Activated CD4-positive, alpha-beta T cell treated with anti-CD3 and anti-CD28 coated beads for 36 hours (primary cell): ENCODE data around the gene SVOPL. TPM values are rescaled to one million over a fixed set of nuclear protein-coding genes. Genes with fewer than 3 reads are reported as not detected.

Experiments used
- ATAC-seq: fragments of 200-7000 bp; cut with Tn5 transposase; one replicate; pipeline ENCODE4 v1.10.0; 2021; ENCODE audit warnings: mild to moderate bottlenecking, moderate library complexity
- CTCF ChIA-PET: fragments of 350-600 bp; sonication (Branson Sonifier 250); formaldehyde crosslinking; loops from one replicate; lab custom pipeline; 2021; ENCODE audit warnings: antibody characterized with exemption; lab: Charles Lee
- POLR2A ChIA-PET: fragments of 350-600 bp; sonication (Branson Sonifier 250); formaldehyde crosslinking; loops from one replicate; lab custom pipeline; 2021; ENCODE audit warnings: antibody characterized with exemption, inconsistent platforms; lab: Charles Lee
- DNase-seq: peaks from one replicate; pipeline ENCODE4 v3.0.0-alpha.2; 2020
- H3K27ac Mint-ChIP-seq: one replicate; pipeline ENCODE4 v1.8.0; 2021; ENCODE audit warnings: mixed read lengths
- H3K27me3 Mint-ChIP-seq: one replicate; pipeline ENCODE4 v1.8.0; 2021; ENCODE audit warnings: mixed read lengths
- H3K36me3 Mint-ChIP-seq: one replicate; pipeline ENCODE4 v1.8.0; 2021; ENCODE audit warnings: low read depth, mixed read lengths
- H3K4me1 Mint-ChIP-seq: one replicate; pipeline ENCODE4 v1.8.0; 2021; ENCODE audit warnings: mixed read lengths
- H3K4me3 Mint-ChIP-seq: one replicate; pipeline ENCODE4 v1.8.0; 2021; ENCODE audit warnings: mild to moderate bottlenecking, moderate library complexity, mixed read lengths
- H3K9me3 Mint-ChIP-seq: one replicate; pipeline ENCODE4 v1.8.0; 2021; ENCODE audit warnings: low read depth, mixed read lengths
- intact Hi-C, 2 experiments: fragments of 100-400 bp; cut with DNase I in 1 of 2; cut with micrococcal nuclease in 1 of 2; formaldehyde crosslinking; loops; one replicate each; pipeline versions ENCODE4 v1.14.2 to v1.15.1; 2022 to 2024; cut with DNase I, micrococcal nuclease
- total RNA-seq, 2 experiments: library from RNA; stranded (reverse); gene quantifications; one replicate each; pipeline ENCODE4 v1.2.3, GENCODE V29; 2021

Gene SVOPL
- total RNA-seq, 2 experiments from 2014 or later, result not detected

GRCh38 chr7:138668946-138669345, 32.2 kb downstream of the SVOPL start:
- ChIA-PET POLR2A (no interaction called here), CTCF (no interaction called here)
- Mint-ChIP-seq H3K4me1 (peaks cover 11% of the 10 kb centered on the region), H3K36me3 (no peaks in the 10 kb centered on the region), H3K27me3 (peaks cover 15% of the 10 kb centered on the region), H3K4me3 (no peak overlapping the region), H3K9me3 (no peaks in the 10 kb centered on the region), H3K27ac (no peak overlapping the region)
- intact Hi-C loops, result loop anchor here in 1 of 2 experiments (5.0 kb wide), 1 partner anchor 198 kb away; no protein-coding TSS in a partner anchor
- ATAC-seq, result no peak
- DNase-seq, result no peak

DNA sequence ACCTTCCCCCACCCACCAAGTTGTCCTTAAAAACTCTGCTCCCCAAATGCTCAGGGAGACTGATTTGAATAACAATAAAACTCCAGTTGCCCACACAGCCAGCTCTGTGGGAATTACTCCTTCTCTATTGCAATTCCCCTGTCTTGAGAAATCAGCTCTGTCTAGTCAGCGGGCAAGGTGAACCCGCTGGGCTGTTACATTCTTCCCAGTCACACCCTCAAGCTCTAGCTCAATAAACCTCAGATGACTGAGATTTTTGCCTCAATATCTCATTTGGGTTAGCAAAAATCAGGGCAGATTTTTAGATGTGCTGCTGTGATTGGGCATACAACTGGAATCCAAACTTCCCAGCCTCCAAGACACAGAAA, 32.9 kb downstream of the SVOPL start:
- Mint-ChIP-seq H3K9me3 (no peaks in the 10 kb centered on the region), H3K4me1 (peaks cover 13% of the 10 kb centered on the region), H3K27ac (no peak overlapping the region), H3K27me3 (peaks cover 17% of the 10 kb centered on the region), H3K36me3 (no peaks in the 10 kb centered on the region), H3K4me3 (no peak overlapping the region)
- no peak for ATAC-seq
- no peak for DNase-seq
- intact Hi-C loops, result loop anchor here in 1 of 2 experiments (5.0 kb wide), 1 partner anchor 199 kb away; no protein-coding TSS in a partner anchor
- CTCF ChIA-PET, result no interaction called here
- POLR2A ChIA-PET, result no interaction called here

GRCh38 chr7:138667535-138668228, 33.5 kb downstream of the SVOPL start:
- peak; percentile 77 for ATAC-seq
- Mint-ChIP-seq H3K27ac (no peak overlapping the region), H3K27me3 (peaks cover 17% of the 10 kb centered on the region), H3K36me3 (no peaks in the 10 kb centered on the region), H3K4me1 (peaks cover 13% of the 10 kb centered on the region), H3K4me3 (no peak overlapping the region), H3K9me3 (no peaks in the 10 kb centered on the region)
- CTCF ChIA-PET, result interaction anchor here (0.6 kb wide), 1 partner anchor 624 kb away, joined by 3 read pairs; no protein-coding TSS in a partner anchor
- intact Hi-C loops, result loop anchor here in 1 of 2 experiments (5.0 kb wide), 1 partner anchor 200 kb away; no protein-coding TSS in a partner anchor
- peak; percentile 42 for DNase-seq
- POLR2A ChIA-PET, result no interaction called here

GRCh38 chr7:138666385-138666784, 34.8 kb downstream of the SVOPL start:
- Mint-ChIP-seq H3K36me3 (no peaks in the 10 kb centered on the region), H3K27me3 (peaks cover 17% of the 10 kb centered on the region), H3K4me3 (no peak overlapping the region), H3K4me1 (peaks cover 13% of the 10 kb centered on the region), H3K27ac (no peak overlapping the region), H3K9me3 (no peaks in the 10 kb centered on the region)
- POLR2A ChIA-PET, result no interaction called here
- intact Hi-C loops, result loop anchor here in 1 of 2 experiments (5.0 kb wide), 1 partner anchor 201 kb away; no protein-coding TSS in a partner anchor
- CTCF ChIA-PET, result no interaction called here
- DNase-seq (no peak), ATAC-seq (no peak)

- Mint-ChIP-seq H3K27me3 (peaks cover 17% of the 10 kb centered on the region), H3K9me3 (no peaks in the 10 kb centered on the region), H3K27ac (no peak overlapping the region), H3K4me3 (no peak overlapping the region), H3K36me3 (no peaks in the 10 kb centered on the region), H3K4me1 (peaks cover 13% of the 10 kb centered on the region)
- ATAC-seq (no peak), DNase-seq (no peak)
- POLR2A ChIA-PET, result interaction anchor here (0.6 kb wide), 1 partner anchor 62 kb away, joined by 3 read pairs; no protein-coding TSS in a partner anchor
- CTCF ChIA-PET, result no interaction called here
- intact Hi-C loops, result loop anchor here in 1 of 2 experiments (5.0 kb wide), 1 partner anchor 202 kb away; no protein-coding TSS in a partner anchor
Observed at GRCh38 chr7:138665669-138666140, 35.5 kb downstream of the SVOPL start.

GRCh38 chr7:138665249-138665648, 35.9 kb downstream of the SVOPL start:
- no peaks in the 10 kb centered on the region for H3K36me3 Mint-ChIP-seq
- ATAC-seq (no peak), DNase-seq (no peak)
- peak overlapping the region; percentile 22 for H3K4me3 Mint-ChIP-seq
- H3K9me3 Mint-ChIP-seq, result no peaks in the 10 kb centered on the region
- CTCF ChIA-PET, result interaction anchor here (0.8 kb wide), 1 partner anchor 17 kb away, joined by 4 read pairs; no protein-coding TSS in a partner anchor
- H3K27me3 Mint-ChIP-seq, result peaks cover 17% of the 10 kb centered on the region
- intact Hi-C loops, result loop anchor here in 1 of 2 experiments (5.0 kb wide), 1 partner anchor 202 kb away; no protein-coding TSS in a partner anchor
- POLR2A ChIA-PET, result interaction anchor here (0.6 kb wide), 1 partner anchor 62 kb away, joined by 3 read pairs; no protein-coding TSS in a partner anchor
- H3K4me1 Mint-ChIP-seq, result peaks cover 13% of the 10 kb centered on the region
- H3K27ac Mint-ChIP-seq, result no peak overlapping the region

GRCh38 chr7:138663725-138664710, 37.1 kb downstream of the SVOPL start:
- Mint-ChIP-seq H3K36me3 (no peaks in the 10 kb centered on the region), H3K27ac (no peak overlapping the region), H3K4me3 (peak overlapping the region; percentile 61), H3K4me1 (peaks cover 13% of the 10 kb centered on the region), H3K9me3 (no peaks in the 10 kb centered on the region), H3K27me3 (peaks cover 17% of the 10 kb centered on the region)
- ATAC-seq (peak; percentile 42), DNase-seq (peak; percentile 26)
- intact Hi-C loops, result no loop called here
- CTCF ChIA-PET, result interaction anchor here (0.5 kb wide), 1 partner anchor 711 kb away, joined by 3 read pairs; no protein-coding TSS in a partner anchor
- POLR2A ChIA-PET, result no interaction called here

GRCh38 chr7:138662991-138663320, 38.2 kb downstream of the SVOPL start:
- peaks cover 15% of the 10 kb centered on the region for H3K27me3 Mint-ChIP-seq
- no peak for ATAC-seq
- H3K27ac Mint-ChIP-seq, result no peak overlapping the region
- no peaks in the 10 kb centered on the region for H3K36me3 Mint-ChIP-seq
- intact Hi-C loops, result no loop called here
- no peak overlapping the region for H3K4me3 Mint-ChIP-seq
- H3K4me1 Mint-ChIP-seq, result peaks cover 11% of the 10 kb centered on the region
- POLR2A ChIA-PET, result no interaction called here
- no peak for DNase-seq
- no peaks in the 10 kb centered on the region for H3K9me3 Mint-ChIP-seq
- CTCF ChIA-PET, result interaction anchor here (0.6 kb wide), 1 partner anchor 502 kb away, joined by 3 read pairs; no protein-coding TSS in a partner anchor

GRCh38 chr7:138662076-138662990, 38.8 kb downstream of the SVOPL start:
- ATAC-seq, result no peak
- peaks cover 14% of the 10 kb centered on the region for H3K27me3 Mint-ChIP-seq
- ChIA-PET POLR2A (no interaction called here), CTCF (interaction anchor here (0.6 kb wide), 1 partner anchor 502 kb away, joined by 3 read pairs; no protein-coding TSS in a partner anchor)
- no peak overlapping the region for H3K4me3 Mint-ChIP-seq
- no peaks in the 10 kb centered on the region for H3K36me3 Mint-ChIP-seq
- intact Hi-C loops, result no loop called here
- H3K27ac Mint-ChIP-seq, result no peak overlapping the region
- DNase-seq, result no peak
- no peaks in the 10 kb centered on the region for H3K9me3 Mint-ChIP-seq
- H3K4me1 Mint-ChIP-seq, result peaks cover 5% of the 10 kb centered on the region

- ChIA-PET POLR2A (interaction anchor here (0.6 kb wide), 1 partner anchor 546 kb away, joined by 3 read pairs; no protein-coding TSS in a partner anchor), CTCF (no interaction called here)
- no peak for ATAC-seq
- Mint-ChIP-seq H3K27ac (no peak overlapping the region), H3K9me3 (no peaks in the 10 kb centered on the region), H3K36me3 (no peaks in the 10 kb centered on the region), H3K27me3 (peaks cover 8% of the 10 kb centered on the region), H3K4me3 (no peak overlapping the region), H3K4me1 (peaks cover 3% of the 10 kb centered on the region)
- intact Hi-C loops, result no loop called here
- no peak for DNase-seq
Observed at GRCh38 chr7:138661069-138661635, 40.0 kb downstream of the SVOPL start.
